ENCODE data around the gene RAP1A.
A peak's percentile ranks its signal among the peaks of the same experiment; 100 is the strongest.
"Not testable (repeated sequence)": the region's sequence is repeated elsewhere in the genome, so short reads cannot be mapped to it uniquely, and the experiment has no call there.

The RAP1A gene

GRCh38 chr1:111738436-111739193, 119.0 kb downstream of the RAP1A start:
- DNase-seq, result peak; percentile 65 to 82

- peak; percentile 88 to 92 for DNase-seq
Measured at GRCh38 chr1:111739194-111739924, 119.8 kb downstream of the RAP1A start, which contains the start of gene INKA2. TSS of gene INKA2 (minus strand) at chr1:111739395. CDS start at chr1:111739242, 153 bp downstream.

DNA sequence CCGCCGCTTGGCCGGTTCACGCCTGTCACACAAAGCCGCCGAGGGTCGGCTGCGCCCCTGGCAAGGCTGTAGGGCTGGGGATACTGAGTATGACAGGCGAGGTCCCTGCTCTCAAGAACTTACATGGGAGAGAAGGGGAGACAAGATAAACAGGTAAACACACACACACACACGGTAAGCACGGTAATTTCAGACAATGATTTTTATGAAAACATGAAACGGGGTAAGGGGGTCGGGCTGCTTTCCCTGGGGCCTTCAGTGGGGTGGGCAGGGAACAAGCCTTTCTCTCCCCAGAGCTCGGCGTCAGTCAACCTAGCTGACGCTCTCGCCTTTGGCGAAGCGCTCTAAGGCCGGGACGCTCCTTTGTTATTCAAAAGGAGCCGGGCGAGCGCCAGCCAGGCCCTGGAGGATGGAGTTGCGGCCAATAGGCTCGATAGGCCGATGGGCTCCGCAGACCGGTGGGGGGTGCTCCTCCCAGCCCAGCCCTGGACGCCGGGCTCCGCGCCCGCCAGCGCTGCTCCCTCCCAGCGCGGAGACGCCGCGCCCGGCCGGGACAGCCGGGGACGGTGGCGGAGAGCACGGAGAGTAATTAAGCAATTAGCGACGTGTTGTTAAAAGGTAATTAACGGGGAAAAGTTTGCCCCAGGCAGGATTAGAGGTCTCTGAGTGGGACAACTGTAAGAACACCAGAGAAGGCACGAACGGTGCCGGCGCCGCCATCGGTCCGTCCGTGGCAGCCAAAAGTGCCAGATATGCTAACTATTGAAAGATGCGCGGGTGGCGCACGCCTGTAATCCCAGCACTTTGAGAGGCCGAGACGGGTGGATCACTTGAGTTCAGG, 120.6 kb downstream of the RAP1A start:
- DNase-seq, result peak; percentile 26 to 64

DNA sequence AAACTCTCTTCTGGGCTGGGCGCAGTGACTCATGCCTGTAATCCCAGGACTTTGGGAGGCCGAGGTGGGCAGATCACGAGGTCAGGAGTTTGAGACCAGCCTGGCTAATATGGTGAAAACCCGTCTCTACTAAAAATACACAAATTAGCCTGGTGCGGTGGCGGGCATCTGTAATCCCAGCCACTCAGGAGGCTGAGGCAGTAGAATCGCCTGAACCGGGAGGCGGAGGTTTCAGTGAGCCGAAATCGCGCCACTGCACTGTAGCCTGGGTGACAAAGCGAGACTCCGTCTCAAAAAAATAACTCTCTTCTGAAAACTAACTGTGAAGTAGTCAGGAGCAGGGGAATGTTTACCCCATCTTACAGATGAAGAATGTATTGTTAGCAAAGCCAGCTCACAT, 122.7 kb downstream of the RAP1A start:
- DNase-seq, result not testable (repeated sequence)

DNA sequence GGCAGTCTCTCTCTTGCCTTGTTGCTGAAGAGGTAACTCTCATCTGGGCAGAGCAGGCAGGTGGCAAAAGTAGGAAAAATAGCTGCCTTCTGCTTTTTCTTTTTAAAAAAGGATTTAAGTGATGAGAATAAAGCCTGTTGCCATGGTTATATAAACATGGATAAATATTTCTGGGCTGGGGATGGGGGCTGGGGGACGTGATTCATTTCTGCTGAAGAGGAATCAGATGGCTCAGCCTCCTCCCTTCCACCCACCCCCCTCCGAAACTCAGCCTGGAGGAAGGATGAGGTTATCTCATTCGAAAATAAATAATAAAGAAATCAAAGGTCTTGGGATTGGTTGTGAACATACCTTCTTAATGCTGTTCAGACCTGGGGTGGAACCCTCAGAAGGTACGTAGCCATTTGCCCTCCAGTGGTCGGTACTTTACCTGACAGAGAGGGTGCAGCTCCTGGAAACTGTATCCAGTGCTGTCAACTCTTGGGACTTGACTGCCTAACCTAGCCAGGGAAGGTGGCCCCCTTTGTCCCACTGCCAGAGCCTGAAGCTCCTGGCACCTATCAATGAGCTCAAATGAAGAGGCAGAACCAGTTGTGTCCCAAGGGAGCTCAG, 123.5 kb downstream of the RAP1A start:
- DNase-seq, result no peak

DNA sequence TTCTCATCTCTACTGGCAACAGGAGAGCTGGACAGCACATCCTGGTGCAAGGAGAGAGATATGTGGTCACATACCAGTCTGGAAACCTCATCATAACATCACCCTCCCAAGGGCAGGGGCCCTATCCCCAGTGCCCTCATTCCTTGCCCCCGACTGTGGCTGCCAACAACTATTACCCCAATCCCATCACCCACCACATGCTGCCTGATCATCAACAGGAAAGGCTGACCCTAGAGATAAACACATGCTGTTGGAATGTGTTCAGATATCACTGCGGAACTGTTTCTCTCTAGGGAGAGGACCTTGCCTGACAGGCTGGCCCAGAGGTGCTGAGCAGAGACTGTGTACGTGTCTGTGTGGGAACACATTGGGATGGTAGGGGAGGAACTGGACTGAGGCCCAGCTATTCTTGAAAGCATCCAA, 124.1 kb downstream of the RAP1A start:
- no peak for DNase-seq

DNA sequence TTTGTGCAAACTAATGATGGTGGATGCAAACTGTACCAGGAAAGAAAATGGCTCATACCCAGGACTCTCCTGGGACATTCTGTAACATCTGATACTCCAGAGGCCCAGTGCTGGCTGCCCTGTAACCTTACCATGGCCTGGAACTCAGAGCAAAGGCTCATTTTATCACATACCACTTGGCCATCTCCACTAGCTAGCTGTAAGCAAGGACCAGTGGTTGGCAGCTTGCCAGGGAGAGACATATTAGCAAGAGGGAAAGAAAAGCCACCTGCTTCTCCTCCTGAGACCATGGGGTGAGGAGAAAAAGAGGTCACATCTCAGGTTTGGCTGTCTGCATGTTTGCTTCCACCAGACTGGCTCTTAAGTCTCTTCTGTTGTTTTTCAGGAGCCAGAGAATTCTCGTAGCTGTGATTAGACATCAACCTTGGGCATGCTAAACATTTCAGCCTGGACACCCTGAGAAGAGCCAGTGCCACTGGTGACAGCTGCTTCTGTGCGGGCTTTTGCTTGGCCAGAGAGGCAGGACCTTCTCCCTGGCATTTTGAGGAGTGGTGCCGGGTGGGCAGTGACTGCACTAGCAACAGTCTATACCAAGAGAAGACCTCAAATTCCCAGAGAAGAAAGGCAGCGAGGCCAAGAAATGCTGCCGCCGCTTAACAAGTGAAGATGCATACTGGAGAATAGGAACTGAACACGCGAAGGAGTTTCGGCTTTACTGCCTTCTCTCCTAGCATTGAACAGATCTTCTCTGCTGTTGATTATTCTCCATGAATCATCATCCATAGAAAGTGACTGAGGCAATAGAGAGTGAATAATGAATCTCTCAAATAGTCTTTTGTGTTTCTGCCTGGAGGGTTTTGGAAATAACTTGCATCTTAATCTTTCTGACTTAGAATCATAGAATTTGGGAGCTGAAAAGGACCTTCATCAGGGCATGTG, 126.4 kb downstream of the RAP1A start:
- DNase-seq, result no peak

DNA sequence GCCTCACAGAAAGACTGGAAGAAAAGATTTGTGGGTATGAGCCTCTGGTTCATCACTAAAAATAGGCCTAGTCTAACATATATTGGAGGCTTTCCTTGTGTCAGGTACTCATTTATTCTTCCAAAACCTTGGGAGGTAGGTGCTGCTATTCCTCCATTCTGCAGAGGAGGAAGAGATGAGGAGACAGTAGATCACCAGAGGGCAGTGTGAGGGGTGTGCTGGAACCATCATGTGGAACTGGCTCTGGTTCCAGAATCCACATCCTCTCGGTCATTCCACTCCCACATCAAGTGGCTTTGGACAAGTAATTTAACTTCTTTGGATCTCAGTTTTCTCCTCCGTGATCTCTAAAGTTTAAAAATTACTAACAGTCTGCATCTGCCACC, 127.0 kb downstream of the RAP1A start:
- DNase-seq, result no peak

DNA sequence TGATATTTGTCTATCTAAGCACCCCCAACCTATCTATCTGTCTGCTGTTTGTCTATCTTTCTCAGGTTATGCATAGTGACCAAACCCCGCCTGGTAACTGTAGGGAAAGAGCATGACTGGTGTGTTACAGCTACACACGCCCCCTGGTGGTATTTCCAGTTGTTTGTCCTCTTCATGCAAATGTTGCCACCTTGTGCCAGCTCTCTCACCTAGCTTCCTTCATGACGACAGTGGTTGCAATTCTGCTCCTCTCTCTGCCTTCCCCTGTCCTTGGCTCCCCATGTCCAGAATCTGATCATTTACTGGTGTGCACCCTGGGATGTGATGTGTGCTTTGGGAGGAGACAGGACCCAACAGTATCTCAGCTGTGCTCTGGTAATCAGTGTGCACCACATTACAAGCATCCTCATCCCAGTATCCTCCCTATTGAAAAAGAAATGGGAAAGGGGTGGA, 127.7 kb downstream of the RAP1A start:
- peak; percentile 21 to 38 for DNase-seq

- no peak for DNase-seq
Measured at GRCh38 chr1:111747947-111748346, 128.4 kb downstream of the RAP1A start.

DNA sequence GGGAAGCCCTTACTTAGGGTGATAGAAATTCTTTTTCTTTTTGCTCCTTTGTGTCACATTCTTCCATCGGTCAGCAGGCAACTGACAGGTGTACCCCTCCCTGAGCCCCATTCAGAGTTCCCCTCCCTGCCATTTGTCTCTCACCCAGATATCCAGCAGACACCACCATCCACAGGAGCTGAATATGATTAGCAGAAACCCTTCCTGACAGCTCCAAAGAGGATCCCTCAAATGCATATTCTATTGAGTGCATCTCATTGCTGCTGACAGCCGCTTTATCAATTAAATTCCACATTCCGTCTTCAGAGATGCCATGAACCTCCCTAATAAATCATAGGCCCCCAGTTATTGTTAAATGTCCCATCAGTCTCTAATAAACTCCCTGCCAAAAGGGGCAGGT, 130.0 kb downstream of the RAP1A start:
- no peak for DNase-seq

- DNase-seq, result no peak
Measured at GRCh38 chr1:111750856-111751255, 131.3 kb downstream of the RAP1A start.

- no peak for DNase-seq
Measured at GRCh38 chr1:111751906-111752575, 132.5 kb downstream of the RAP1A start.

GRCh38 chr1:111754984-111755330, 135.4 kb downstream of the RAP1A start:
- DNase-seq, result peak; percentile 6 to 55

DNA sequence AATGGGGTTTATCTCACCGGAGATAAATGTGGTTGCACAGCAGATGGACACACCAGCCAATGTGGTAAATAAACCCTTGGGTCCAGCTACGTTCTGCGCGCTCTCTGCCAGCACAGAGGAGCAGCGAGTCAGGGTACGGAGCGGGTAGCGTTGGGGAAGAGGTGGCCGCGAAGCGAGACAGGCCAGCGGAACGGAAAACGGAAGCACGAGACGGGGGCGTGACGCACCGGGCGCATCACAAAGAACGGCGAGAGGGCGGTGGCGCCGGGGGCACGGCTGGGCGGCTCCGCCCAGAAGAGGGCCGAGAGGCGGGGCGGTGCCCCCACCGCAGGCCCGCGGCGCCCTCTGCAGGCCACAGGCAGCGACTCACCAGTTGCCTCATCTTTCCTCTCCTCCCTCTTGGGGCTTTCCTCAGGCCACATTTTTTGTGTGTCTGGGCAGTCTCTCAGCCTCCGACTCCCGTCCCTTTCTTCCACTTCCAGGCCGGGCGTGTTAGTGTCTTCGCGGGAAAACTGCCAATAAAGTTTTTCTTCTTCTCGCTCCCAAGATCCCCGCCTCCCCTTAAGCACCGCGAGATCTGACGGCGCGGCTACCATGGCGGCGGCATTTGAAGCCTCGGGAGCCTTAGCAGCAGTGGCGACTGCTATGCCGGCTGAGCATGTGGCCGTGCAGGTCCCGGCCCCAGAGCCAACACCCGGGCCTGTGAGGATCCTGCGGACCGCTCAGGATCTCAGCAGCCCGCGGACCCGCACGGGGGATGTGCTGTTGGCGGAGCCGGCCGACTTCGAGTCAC, 135.9 kb downstream of the RAP1A start, which contains the start of gene DDX20:
TSS of gene DDX20 (plus strand) at position 571 of the 793 bp plus-strand sequence. CDS start at position 595, 24 bp downstream.
- peak; percentile 77 to 85 for DNase-seq

DNA sequence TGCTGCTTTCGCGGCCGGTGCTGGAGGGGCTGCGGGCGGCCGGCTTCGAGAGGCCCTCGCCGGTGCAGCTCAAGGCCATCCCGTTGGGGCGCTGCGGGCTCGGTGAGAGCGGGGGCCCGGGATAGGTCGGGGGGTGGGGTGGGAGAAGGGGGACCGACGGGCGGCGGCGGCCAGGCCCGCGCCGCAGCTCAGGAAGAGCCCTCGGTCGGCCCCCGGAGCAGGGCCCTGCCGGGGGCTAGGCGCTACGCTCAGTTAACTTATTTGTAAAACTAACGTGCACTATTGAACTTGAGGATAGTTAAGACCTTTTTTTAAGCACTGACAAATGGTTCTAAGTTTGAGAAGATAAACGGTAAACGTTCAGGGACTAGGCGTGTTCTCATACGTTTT, 136.5 kb downstream of the RAP1A start:
- DNase-seq, result no peak

- no peak for DNase-seq
Measured at GRCh38 chr1:111758373-111758772, 138.8 kb downstream of the RAP1A start.

DNA sequence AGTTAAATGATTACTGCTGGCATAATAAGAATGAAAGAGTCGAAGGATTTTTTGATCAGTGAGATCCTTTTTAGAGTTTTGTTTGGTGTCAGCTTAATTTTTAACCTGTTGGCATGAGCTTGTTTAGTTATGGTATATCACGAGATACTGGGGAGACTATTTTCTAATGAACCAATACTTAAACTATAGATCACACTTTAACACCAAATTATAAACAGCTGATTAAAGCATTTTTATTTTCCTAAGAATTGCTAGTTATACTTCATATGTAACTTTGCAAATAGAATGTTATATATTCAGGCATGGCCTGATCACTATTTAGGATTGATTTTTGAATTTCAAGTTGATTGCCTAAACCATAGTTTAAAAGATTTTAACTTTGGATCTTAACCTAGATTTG, 142.1 kb downstream of the RAP1A start:
- DNase-seq, result no peak

DNA sequence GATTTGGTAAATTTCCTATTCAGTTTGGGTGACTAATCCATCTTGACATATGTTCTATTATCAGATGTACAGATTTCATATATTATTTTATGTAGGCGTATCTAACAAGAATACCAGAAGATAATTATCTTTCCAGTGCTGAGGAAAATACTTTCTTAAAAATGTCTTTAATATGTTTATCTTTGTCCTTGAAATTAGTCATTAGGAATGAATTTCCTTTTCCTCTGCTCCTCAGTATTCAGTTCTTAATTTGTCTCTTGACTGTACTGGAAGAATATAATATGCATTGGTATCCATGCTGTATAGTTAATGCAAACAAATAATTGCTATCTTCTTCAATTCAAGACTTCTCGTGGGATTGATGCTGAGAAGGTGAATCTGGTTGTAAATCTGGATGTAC, 142.7 kb downstream of the RAP1A start:
- no peak for DNase-seq
